K562 (cell line): Measurements from ENCODE around the gene MED28. TPM values are rescaled to one million over a fixed set of nuclear protein-coding genes. Genes with fewer than 3 reads are reported as not detected.

Source experiments
- ATAC-seq: fragments of 200-7000 bp; cut with Tn5 transposase; 3 replicates; pipeline ENCODE4 v1.9.1; 2020; ENCODE audit warnings: moderate library complexity
- BruUV-seq: library from RNA; stranded (reverse); fragments of 400-500 nt; replicated peaks from 2 replicates; lab custom pipeline; 2021; lab: Mats Ljungman, UMichigan
- CTCF ChIA-PET: fragments of 300-600 bp; formaldehyde crosslinking; extraction: SDS; loops from one replicate; lab custom pipeline; 2021; ENCODE audit warnings: low intra/inter-chr PET ratio; lab: Yijun Ruan, JAX
- POLR2A ChIA-PET: fragments of 300-600, 350-650 bp; sonication (Branson Sonifier 250); formaldehyde crosslinking; extraction: SDS; loops from one replicate; lab custom pipeline; 2021; ENCODE audit warnings: antibody characterized with exemption, inconsistent platforms; lab: Yijun Ruan, JAX
- DNase-seq, 4 experiments: peaks; one replicate each; pipeline versions ENCODE4 v3.0.0 to v3.0.0-alpha.2; 2011 to 2018; ENCODE audit warnings: low spot score in 3 of 4, mixed read lengths in 3 of 4; ENCODE audit errors: extremely low read depth in 1 of 4
- FAIRE-seq: peaks from 2 replicates; lab custom pipeline; 2011; peaks lifted over from hg19 to GRCh38; lab: Jason Lieb, UNC
- H2AFZ ChIP-seq: 2 replicates; pipeline ENCODE4 v1.6.0; 2011; ENCODE audit warnings: low read depth, low read length, control low read depth, inconsistent platforms
- H3K27ac ChIP-seq: fragments of 200-600 bp; 3 replicates; pipeline ENCODE4 v1.8.0; 2011; ENCODE audit warnings: low read depth, mild to moderate bottlenecking, control low read depth, inconsistent platforms, low read length, moderate library complexity, mixed read lengths; ENCODE audit errors: extremely low read depth
- H3K27me3 ChIP-seq, 2 experiments: fragments of 300-600 bp in 1 of 2; 2 replicates in 1 of 2; 3 replicates in 1 of 2; pipeline versions ENCODE4 v1.6.0 to v1.8.0; 2011; ENCODE audit warnings: inconsistent platforms in 2 of 2, low read length in 2 of 2, mild to moderate bottlenecking in 1 of 2, mixed read lengths in 1 of 2, moderate library complexity in 1 of 2; ENCODE audit not compliant: control insufficient read depth in 2 of 2, insufficient read depth in 2 of 2
- H3K36me3 ChIP-seq: fragments of 300-600 bp; 3 replicates; pipeline ENCODE4 v1.8.0; 2011; ENCODE audit warnings: mild to moderate bottlenecking, low read length, inconsistent platforms; ENCODE audit not compliant: control insufficient read depth, insufficient read depth
- H3K4me1 ChIP-seq, 2 experiments: fragments of 200-600 bp in 1 of 2; replicated peaks in 1 of 2; 2 replicates in 1 of 2; 3 replicates in 1 of 2; pipeline versions ENCODE4 v1.5.1 to v1.8.0; 2011; ENCODE audit warnings: inconsistent platforms in 2 of 2, low read length in 2 of 2, mild to moderate bottlenecking in 1 of 2, mixed read lengths in 1 of 2, moderate library complexity in 1 of 2; ENCODE audit not compliant: control insufficient read depth in 2 of 2, insufficient read depth in 2 of 2
- H3K4me2 ChIP-seq: 2 replicates; pipeline ENCODE4 v1.6.1; 2011; ENCODE audit warnings: low read length, control low read depth, inconsistent platforms, mixed read lengths; ENCODE audit not compliant: insufficient read depth
- H3K4me3 ChIP-seq: fragments of 200-600 bp; sonication (generic), shearing (Covaris generic); 2 replicates; pipeline ENCODE4 v1.5.1; 2016; ENCODE audit warnings: control low read depth, inconsistent platforms
- H3K79me2 ChIP-seq: fragments of 200-600 bp; 3 replicates; pipeline ENCODE4 v1.8.0; 2011; ENCODE audit warnings: low read length, inconsistent platforms; ENCODE audit not compliant: control insufficient read depth, insufficient read depth
- H3K9ac ChIP-seq, 2 experiments: 2 replicates each; pipeline versions ENCODE4 v1.6.0 to v1.6.1; 2011; ENCODE audit warnings: low read depth in 2 of 2, low read length in 2 of 2, control low read depth in 1 of 2, inconsistent platforms in 1 of 2, mild to moderate bottlenecking in 1 of 2, mixed read lengths in 1 of 2; ENCODE audit not compliant: insufficient read depth in 1 of 2
- H3K9me1 ChIP-seq: one replicate; pipeline ENCODE4 v1.6.0; 2011; ENCODE audit warnings: inconsistent platforms, mild to moderate bottlenecking, low read length, moderate library complexity; ENCODE audit not compliant: control insufficient read depth, insufficient read depth
- H3K9me3 ChIP-seq: replicated peaks from 2 replicates; pipeline ENCODE4 v1.5.1; 2011; ENCODE audit warnings: low read depth, low read length, inconsistent platforms; ENCODE audit not compliant: control insufficient read depth, insufficient read depth
- H4K20me1 ChIP-seq: replicated peaks from 2 replicates; pipeline ENCODE4 v1.6.1; 2011; ENCODE audit warnings: low read length, inconsistent platforms, mixed read lengths; ENCODE audit not compliant: control insufficient read depth, insufficient read depth
- GATA2 ChIP-seq: sonication (generic); formaldehyde crosslinking; IDR thresholded peaks from 2 replicates; pipeline ENCODE4 v1.4.0; 2020; ENCODE audit warnings: mild to moderate bottlenecking, missing genetic modification reagents
- KAT2B ChIP-seq: IDR thresholded peaks from one replicate; pipeline ENCODE4 v1.6.1; 2012; ENCODE audit warnings: low read depth, mild to moderate bottlenecking, control low read depth, inconsistent platforms, low read length, moderate library complexity
- SFPQ ChIP-seq: fragments of 200-400 bp; formaldehyde crosslinking; IDR thresholded peaks from 2 replicates; pipeline ENCODE4 v1.6.1; 2017; ENCODE audit warnings: mild to moderate bottlenecking, low read depth, low read length, moderate library complexity
- SNIP1 ChIP-seq: fragments of 450-650 bp; IDR thresholded peaks from 2 replicates; pipeline ENCODE4 v1.7.1; 2017; ENCODE audit warnings: low read depth, mild to moderate bottlenecking
- WGBS: fragments of 100-300 bp; shearing (Covaris generic); methylation state at CpG from one replicate; pipeline ENCODE4 v1.1.6; 2016; ENCODE audit warnings: low coverage, mixed read lengths; ENCODE audit not compliant: insufficient coverage; ENCODE audit errors: missing lambda C conversion rate; 5-methylcytosine and 5-hydroxymethylcytosine counted together
- in situ Hi-C: fragments of 300-500 bp; cut with MboI; formaldehyde crosslinking; loops from 4 replicates; pipeline ENCODE4 v1.15.0; 2018; ENCODE audit warnings: inconsistent platforms, mixed read lengths
- intact Hi-C: fragments of 100-400 bp; cut with micrococcal nuclease; formaldehyde crosslinking; loops from 2 replicates; pipeline ENCODE4 v1.14.2; 2022
- polyA plus RNA-seq, 8 experiments: library from polyadenylated mRNA; depleted of rRNA in 4 of 8; stranded (reverse) in 5 of 8; unstranded in 3 of 8; fragments of >200 nt; fragmentation: Nextera tagmentation in 2 of 8; fragmentation: Illumina TruSeq in 1 of 8; extraction: Ambion mirVana in 2 of 8; extraction: Trizol in 1 of 8; gene quantifications; 2 replicates each; pipeline versions ENCODE4 v1.2.1 to v1.2.3, GENCODE V29; 2011 to 2014; ENCODE audit warnings: inconsistent platforms in 1 of 8, missing spikeins in 1 of 8
- total RNA-seq, 7 experiments: library from RNA; depleted of rRNA in 6 of 7; stranded (reverse); fragments of >200 nt in 6 of 7; fragmentation: Illumina TruSeq in 2 of 7; extraction: Trizol in 2 of 7; gene quantifications; 2 replicates each; pipeline versions ENCODE4 v1.2.1 to v1.2.3, GENCODE V29; 2011 to 2021; ENCODE audit warnings: low replicate concordance in 1 of 7

MED28 gene
- total and polyA plus RNA-seq, 9 of the 15 experiments (the other 6 are each of a cell fraction or from before 2014, with no cell fraction given): 15.5 to 93.8 (median 50.5) TPM

GRCh38 chr4:17580969-17581368, 33.5 kb upstream of the MED28 start:
- no peaks in the 10 kb centered on the region for H3K27me3 ChIP-seq
- no peak for TF ChIP-seq SNIP1
- H3K4me2 ChIP-seq: no peak overlapping the region
- peaks cover 24% of the 10 kb centered on the region for H3K79me2 ChIP-seq
- H3K9me3 ChIP-seq: no peaks in the 10 kb centered on the region
- ATAC-seq: no peak
- H4K20me1 ChIP-seq: no peaks in the 10 kb centered on the region
- no TSS peak for BruUV-seq
- H3K9me1 ChIP-seq: no peaks in the 10 kb centered on the region
- in situ Hi-C loops: no loop called here
- peaks cover 6 to 8% of the 10 kb centered on the region in 2 experiments; a peak in 3 of 5 replicates for H3K4me1 ChIP-seq
- no peak overlapping the region for H3K4me3 ChIP-seq
- FAIRE-seq: no peak
- ChIA-PET POLR2A (interaction anchor here (0.6 kb wide), 1 partner anchor 45 kb away, joined by 3 read pairs; no protein-coding TSS in a partner anchor), CTCF (no interaction called here)
- H3K27ac ChIP-seq: no peak overlapping the region
- intact Hi-C loops: no loop called here
- H3K36me3 ChIP-seq: peaks cover 66% of the 10 kb centered on the region
- no peak overlapping the region for H3K9ac ChIP-seq
- 92% methylated on average over 7 of the region's 7 CpGs for WGBS
- no peak overlapping the region for H2AFZ ChIP-seq
- no peak for DNase-seq

DNA sequence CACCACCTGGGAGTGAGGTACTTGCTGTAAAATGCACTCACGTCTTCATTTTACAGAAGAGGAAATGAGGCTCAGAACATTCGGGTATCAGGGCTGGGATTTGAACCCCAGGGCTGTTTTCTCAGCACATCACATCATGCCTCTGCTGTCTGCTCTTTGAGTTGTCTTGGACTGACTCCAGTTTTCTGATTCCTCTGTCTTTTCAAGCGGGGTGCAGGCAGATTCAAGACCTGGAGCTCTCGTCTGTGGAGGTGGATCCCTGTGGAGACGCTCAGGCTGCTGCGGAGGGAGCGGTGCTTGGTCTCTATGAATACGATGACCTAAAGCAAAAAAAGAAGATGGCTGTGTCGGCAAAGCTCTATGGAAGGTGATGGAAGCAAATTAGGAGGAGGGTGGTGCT, 31.2 kb upstream of the MED28 start:
- Histone ChIP-seq H3K79me2 (peaks cover 14% of the 10 kb centered on the region), H3K9me3 (no peaks in the 10 kb centered on the region), H2AFZ (no peak overlapping the region), H3K27me3 (no peaks in the 10 kb centered on the region), H4K20me1 (no peaks in the 10 kb centered on the region), H3K9me1 (no peaks in the 10 kb centered on the region), H3K4me2 (no peak overlapping the region), H3K27ac (no peak overlapping the region), H3K4me3 (no peak overlapping the region), H3K4me1 (peaks cover 0 to 5% of the 10 kb centered on the region in 2 experiments; a peak in 2 of 5 replicates), H3K36me3 (peaks cover 90% of the 10 kb centered on the region), H3K9ac (no peak overlapping the region)
- DNase-seq: no peak
- intact Hi-C loops: no loop called here
- ChIA-PET POLR2A (interaction anchor here (0.8 to 1.3 kb wide), 2 partner anchors 8 to 227 kb away, joined by 3 to 4 read pairs; partner anchors contain the start of gene DCAF16), CTCF (no interaction called here)
- BruUV-seq: no TSS peak
- ATAC-seq: no peak
- WGBS: 92% methylated on average over 9 of the region's 9 CpGs
- FAIRE-seq: no peak
- in situ Hi-C loops: no loop called here
- TF ChIP-seq KAT2B: no peak
- no peak for TF ChIP-seq SFPQ
- no peak for TF ChIP-seq GATA2 (CRISPR knock-in tag)
